Measurements from ENCODE around the gene ALKBH5. TPM values are rescaled to one million over a fixed set of nuclear protein-coding genes. Genes with fewer than 3 reads are reported as not detected.

Gene ALKBH5
- total RNA-seq, 6 experiments from 2014 or later = 57.5 to 71.8 (median 66.1) TPM

DNA sequence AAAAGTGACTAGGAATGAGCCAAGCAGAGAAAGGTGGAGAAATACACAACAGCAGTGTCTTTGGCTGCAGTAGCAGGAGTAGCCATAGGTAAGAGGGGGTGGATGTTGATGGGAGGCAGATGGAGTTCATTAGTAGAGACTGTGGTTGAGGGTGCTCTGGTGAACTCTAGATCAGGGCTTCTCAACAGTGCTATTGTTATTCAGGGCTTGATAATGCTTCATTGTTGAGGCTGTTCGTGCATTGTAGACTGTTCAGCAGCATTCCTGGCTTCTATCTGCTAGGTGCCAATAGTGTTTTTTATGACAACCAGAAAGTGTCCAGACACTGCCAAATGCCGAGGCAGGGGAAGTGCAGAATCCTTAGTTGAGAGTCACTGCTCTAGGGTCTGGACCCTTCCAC lies 3.6 kb downstream of the ALKBH5 start:
- WGBS (ENCODE audit: insufficient coverage, low coverage, low lambda C conversion rate, missing lambda C conversion rate) = 17% methylated on average over 1 of the region's 2 CpGs
- intact Hi-C loops (cut with DNase I) = no loop called here
- ATAC-seq = no peak
- peak overlapping the region in 1 of 3 donors; percentile 3 for H3K27ac ChIP-seq
- DNase-seq = no peak
- H3K36me3 ChIP-seq = no peaks in the 10 kb centered on the region
- H3K9me3 ChIP-seq = no peaks in the 10 kb centered on the region
- no peaks in the 10 kb centered on the region for H3K27me3 ChIP-seq
- H3K4me3 ChIP-seq = peak overlapping the region in 1 of 3 donors; percentile 86
- peaks cover 0 to 67% (median 28%) of the 10 kb centered on the region in 4 donors for H3K4me1 ChIP-seq
- no peak for TF ChIP-seq CTCF (IDR thresholded peaks at IDR 0.05)
- no peak for TF ChIP-seq POLR2A (IDR thresholded peaks at IDR 0.05)

GRCh38 chr17:18187821-18188761 lies 4.5 kb downstream of the ALKBH5 start:
- H3K4me1 ChIP-seq = peaks cover 0 to 67% (median 25%) of the 10 kb centered on the region in 4 donors
- no peak overlapping the region for H3K4me3 ChIP-seq
- H3K27me3 ChIP-seq = no peaks in the 10 kb centered on the region
- peak overlapping the region in 1 of 3 donors; percentile 4 for H3K27ac ChIP-seq
- no peak for DNase-seq
- no peaks in the 10 kb centered on the region for H3K9me3 ChIP-seq
- H3K36me3 ChIP-seq = no peaks in the 10 kb centered on the region
- WGBS (ENCODE audit: insufficient coverage, low coverage, low lambda C conversion rate, missing lambda C conversion rate) = 40% methylated on average over 8 of the region's 9 CpGs
- intact Hi-C loops (cut with DNase I) = no loop called here
- no peak for ATAC-seq
- TF ChIP-seq CTCF (IDR thresholded peaks at IDR 0.05) (no peak), POLR2A (IDR thresholded peaks at IDR 0.05) (no peak)

DNA sequence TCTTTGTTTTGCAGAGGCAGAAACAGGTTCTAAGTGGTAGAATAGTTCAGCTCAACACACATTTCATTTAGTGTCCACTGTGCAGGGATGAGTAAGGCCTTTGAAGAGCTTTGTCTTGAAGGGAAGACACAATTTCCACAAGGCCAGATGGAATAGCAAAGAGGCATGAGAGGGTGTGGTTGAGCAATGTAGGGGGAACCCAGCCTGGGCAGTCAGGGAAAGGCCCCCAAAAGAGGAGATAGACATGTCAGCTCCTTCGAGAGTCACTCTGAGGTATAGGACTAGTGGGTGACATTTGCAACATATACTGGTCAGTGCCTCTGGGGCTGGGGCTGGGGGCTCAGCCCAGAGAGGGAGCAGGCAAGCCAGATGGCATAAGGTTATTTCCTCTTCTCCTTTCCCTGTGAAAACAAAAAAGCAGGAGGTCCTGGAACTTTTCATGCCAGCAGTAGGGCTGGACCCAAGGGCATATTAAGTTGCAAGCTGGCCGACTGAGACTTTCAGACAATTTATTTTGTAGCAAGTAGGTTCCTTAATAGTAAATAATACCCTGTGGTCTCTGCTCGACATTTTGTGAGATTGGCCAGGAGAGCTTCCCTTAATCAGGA lies 7.1 kb downstream of the ALKBH5 start:
- Histone ChIP-seq H3K27me3 (no peaks in the 10 kb centered on the region), H3K36me3 (peaks cover 0 to 15% (median 5%) of the 10 kb centered on the region in 4 donors), H3K27ac (peak overlapping the region in 2 of 3 donors; percentile 38 to 51), H3K4me1 (peaks cover 0 to 62% (median 22%) of the 10 kb centered on the region in 4 donors), H3K9me3 (no peaks in the 10 kb centered on the region), H3K4me3 (no peak overlapping the region)
- intact Hi-C loops (cut with DNase I) = no loop called here
- WGBS (ENCODE audit: insufficient coverage, low coverage, low lambda C conversion rate, missing lambda C conversion rate) = 33% methylated on average over 3 of the region's 3 CpGs
- peak in 3 of 4 donors; percentile 3 to 12 (median 9) for ATAC-seq
- no peak for DNase-seq
- TF ChIP-seq POLR2A (IDR thresholded peaks at IDR 0.05) (no peak), CTCF (IDR thresholded peaks at IDR 0.05) (no peak)

GRCh38 chr17:18191236-18191667 lies 7.6 kb downstream of the ALKBH5 start:
- WGBS (ENCODE audit: insufficient coverage, low coverage, low lambda C conversion rate, missing lambda C conversion rate) = 23% methylated on average over 2 of the region's 3 CpGs
- peak; percentile 65 to 68 (median 66) for ATAC-seq
- peak in 2 of 3 donors; percentile 46 to 60 for DNase-seq

More at GRCh38 chr17:18191236-18191667, 7.6 kb downstream of the ALKBH5 start:
- intact Hi-C loops (cut with DNase I) = no loop called here
- H3K27ac ChIP-seq = peak overlapping the region in 2 of 3 donors; percentile 38 to 51
- TF ChIP-seq CTCF (IDR thresholded peaks at IDR 0.05) = no peak
- TF ChIP-seq POLR2A (IDR thresholded peaks at IDR 0.05) = no peak
- no peaks in the 10 kb centered on the region for H3K9me3 ChIP-seq
- H3K4me1 ChIP-seq = peaks cover 0 to 57% (median 19%) of the 10 kb centered on the region in 4 donors
- no peaks in the 10 kb centered on the region for H3K27me3 ChIP-seq
- H3K36me3 ChIP-seq = peaks cover 0 to 20% (median 9%) of the 10 kb centered on the region in 4 donors
- no peak overlapping the region for H3K4me3 ChIP-seq
